MM.1S (cell line): ENCODE data around the gene CDC5L.

ENCODE experiments used
- EZH2 ChIP-seq: fragments of 300-600 bp; sonication (generic); optimal IDR thresholded peaks from 2 replicates; pipeline ENCODE3; 2017; ENCODE audit warnings: low read depth, mild to moderate bottlenecking, antibody characterized with exemption, low read length, mixed read lengths
- TF ChIP-seq, protein P1 (sequence below): fragments of 300-600 bp; sonication (generic); IDR thresholded peaks from 2 replicates; pipeline ENCODE4 v1.5.1; 2016; ENCODE audit warnings: antibody characterized with exemption, low read length, mixed read lengths

DNA sequence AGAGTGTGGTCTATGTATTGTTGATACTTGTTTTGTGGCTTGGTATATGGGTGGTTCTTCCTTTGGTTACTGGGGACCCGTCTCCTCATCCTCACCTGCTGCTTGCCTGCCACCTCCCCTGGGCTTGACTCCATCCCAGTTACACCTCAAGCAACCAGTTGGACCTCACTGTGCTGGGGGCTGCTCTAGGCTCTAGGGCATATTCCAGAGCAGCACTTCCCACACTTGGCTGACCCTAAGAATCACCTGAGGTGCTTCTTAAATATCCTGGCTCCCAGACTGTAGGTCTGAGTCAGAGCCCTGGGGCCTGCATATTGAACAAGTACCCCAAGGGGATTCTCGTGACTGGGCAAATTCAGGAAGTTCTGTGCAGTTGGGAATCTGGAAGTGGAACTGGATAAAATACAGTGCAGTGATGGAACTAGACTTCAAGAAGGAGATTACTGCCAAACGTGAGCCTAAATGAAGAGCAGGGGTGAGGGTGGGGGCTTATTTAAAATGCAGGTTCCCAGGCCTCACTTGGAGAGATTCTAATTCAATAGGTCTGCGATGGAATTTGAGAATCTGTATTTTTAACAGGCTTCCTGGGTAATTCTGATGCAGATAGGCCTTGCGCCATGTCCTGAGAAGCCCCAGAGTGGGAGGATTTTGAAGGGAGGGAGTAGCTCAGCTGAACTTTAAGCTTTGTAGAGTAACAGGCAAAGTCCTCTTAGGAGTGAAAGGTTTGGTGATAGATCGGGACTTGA lies 37.4 kb upstream of the CDC5L start:
- TF ChIP-seq, protein P1, sequence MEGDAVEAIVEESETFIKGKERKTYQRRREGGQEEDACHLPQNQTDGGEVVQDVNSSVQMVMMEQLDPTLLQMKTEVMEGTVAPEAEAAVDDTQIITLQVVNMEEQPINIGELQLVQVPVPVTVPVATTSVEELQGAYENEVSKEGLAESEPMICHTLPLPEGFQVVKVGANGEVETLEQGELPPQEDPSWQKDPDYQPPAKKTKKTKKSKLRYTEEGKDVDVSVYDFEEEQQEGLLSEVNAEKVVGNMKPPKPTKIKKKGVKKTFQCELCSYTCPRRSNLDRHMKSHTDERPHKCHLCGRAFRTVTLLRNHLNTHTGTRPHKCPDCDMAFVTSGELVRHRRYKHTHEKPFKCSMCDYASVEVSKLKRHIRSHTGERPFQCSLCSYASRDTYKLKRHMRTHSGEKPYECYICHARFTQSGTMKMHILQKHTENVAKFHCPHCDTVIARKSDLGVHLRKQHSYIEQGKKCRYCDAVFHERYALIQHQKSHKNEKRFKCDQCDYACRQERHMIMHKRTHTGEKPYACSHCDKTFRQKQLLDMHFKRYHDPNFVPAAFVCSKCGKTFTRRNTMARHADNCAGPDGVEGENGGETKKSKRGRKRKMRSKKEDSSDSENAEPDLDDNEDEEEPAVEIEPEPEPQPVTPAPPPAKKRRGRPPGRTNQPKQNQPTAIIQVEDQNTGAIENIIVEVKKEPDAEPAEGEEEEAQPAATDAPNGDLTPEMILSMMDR: no peak
- no peak for TF ChIP-seq EZH2
